GM23338 (cell line): Measurements from ENCODE around the gene MRPS34. TPM values are rescaled to one million over a fixed set of nuclear protein-coding genes. Genes with fewer than 3 reads are reported as not detected.

ENCODE experiments used
- ATAC-seq: fragments of 200-7000 bp; cut with Tn5 transposase; 3 replicates; pipeline ENCODE4 v1.9.1; 2020
- DNase-seq: peaks from one replicate; pipeline ENCODE4 v3.0.0-alpha.2; 2015; ENCODE audit warnings: low spot score
- H2AFZ ChIP-seq: fragments of 200-600 bp; sonication (generic); 2 replicates; pipeline ENCODE4 v1.8.0; 2016; ENCODE audit warnings: antibody characterized with exemption, mild to moderate bottlenecking, moderate library complexity
- H3F3A ChIP-seq: fragments of 200-600 bp; sonication (generic); replicated peaks from 2 replicates; pipeline ENCODE4 v1.8.0; 2017; ENCODE audit warnings: antibody characterized with exemption, mixed run types, low read depth
- H3K27ac ChIP-seq: fragments of 200-600 bp; sonication (generic); 2 replicates; pipeline ENCODE4 v1.6.1; 2016; ENCODE audit warnings: low read depth
- H3K27me3 ChIP-seq: fragments of 200-600 bp; sonication (generic); 2 replicates; pipeline ENCODE4 v1.8.0; 2016; ENCODE audit warnings: mild to moderate bottlenecking, mixed run types, moderate library complexity; ENCODE audit not compliant: insufficient read depth
- H3K36me3 ChIP-seq: fragments of 200-600 bp; sonication (generic); 2 replicates; pipeline ENCODE4 v1.8.0; 2016; ENCODE audit warnings: mild to moderate bottlenecking; ENCODE audit not compliant: insufficient read depth
- H3K4me1 ChIP-seq: fragments of 200-600 bp; sonication (generic); 2 replicates; pipeline ENCODE4 v1.8.0; 2016; ENCODE audit warnings: mild to moderate bottlenecking, moderate library complexity; ENCODE audit not compliant: insufficient read depth
- H3K4me2 ChIP-seq: fragments of 200-600 bp; sonication (generic); 2 replicates; pipeline ENCODE4 v1.7.1; 2017; ENCODE audit warnings: mixed run types
- H3K4me3 ChIP-seq: fragments of 200-600 bp; sonication (generic); 2 replicates; pipeline ENCODE4 v1.6.1; 2016; ENCODE audit warnings: mixed run types
- H3K79me2 ChIP-seq: fragments of 200-600 bp; sonication (generic); replicated peaks from 2 replicates; pipeline ENCODE4 v1.8.0; 2017; ENCODE audit warnings: mild to moderate bottlenecking; ENCODE audit not compliant: insufficient read depth
- H3K9me2 ChIP-seq: fragments of 200-600 bp; sonication (generic); 2 replicates; pipeline ENCODE4 v1.8.0; 2017; ENCODE audit not compliant: insufficient read depth
- H4K20me1 ChIP-seq: fragments of 200-600 bp; sonication (generic); replicated peaks from 2 replicates; pipeline ENCODE4 v1.8.0; 2017; ENCODE audit warnings: mild to moderate bottlenecking; ENCODE audit not compliant: insufficient read depth
- H3K27ac Mint-ChIP-seq: 2 replicates; pipeline ENCODE4 v1.8.0; 2020; ENCODE audit warnings: inconsistent platforms, mild to moderate bottlenecking, moderate library complexity, mixed read lengths
- H3K27me3 Mint-ChIP-seq: 3 replicates; pipeline ENCODE4 v1.8.0; 2022; ENCODE audit warnings: low read depth, mild to moderate bottlenecking, moderate library complexity, mixed read lengths, inconsistent platforms; ENCODE audit not compliant: insufficient read depth, poor library complexity
- H3K36me3 Mint-ChIP-seq: 3 replicates; pipeline ENCODE4 v1.8.0; 2021; ENCODE audit warnings: low read depth, mild to moderate bottlenecking, inconsistent platforms, moderate library complexity, mixed read lengths
- H3K4me1 Mint-ChIP-seq: 3 replicates; pipeline ENCODE4 v1.8.0; 2020; ENCODE audit warnings: mild to moderate bottlenecking, inconsistent platforms, mixed read lengths
- H3K4me3 Mint-ChIP-seq: 3 replicates; pipeline ENCODE4 v1.8.0; 2021; ENCODE audit warnings: moderate library complexity, mild to moderate bottlenecking, inconsistent platforms, mixed read lengths
- H3K9me3 Mint-ChIP-seq: 3 replicates; pipeline ENCODE4 v1.8.0; 2020; ENCODE audit warnings: moderate library complexity, mild to moderate bottlenecking, inconsistent platforms, mixed read lengths
- EZH2 ChIP-seq: fragments of 200-600 bp; sonication (generic); IDR thresholded peaks from one replicate; pipeline ENCODE4 v1.8.0; 2017; ENCODE audit warnings: antibody characterized with exemption, mild to moderate bottlenecking, low read depth; ENCODE audit not compliant: unreplicated experiment
- EZH2phosphoT487 ChIP-seq: fragments of 200-600 bp; sonication (generic); IDR thresholded peaks from one replicate; pipeline ENCODE4 v1.8.1; 2018; ENCODE audit warnings: antibody characterized with exemption; ENCODE audit not compliant: unreplicated experiment
- POLR2AphosphoS5 ChIP-seq: IDR thresholded peaks from 2 replicates; pipeline ENCODE4 v1.6.1; 2016; ENCODE audit warnings: antibody characterized with exemption, low read depth
- STAT1 ChIP-seq: IDR thresholded peaks from one replicate; pipeline ENCODE4 v1.6.1; 2016; ENCODE audit warnings: antibody characterized with exemption; ENCODE audit not compliant: unreplicated experiment
- ZNF114 ChIP-seq: fragments of 250-450 bp; sonication (Bioruptor Pico); IDR thresholded peaks from 2 replicates; pipeline ENCODE4 v1.5.0; 2020; ENCODE audit warnings: mild to moderate bottlenecking, moderate library complexity
- ZNF331 ChIP-seq: fragments of 250-450 bp; sonication (Bioruptor Pico); IDR thresholded peaks from 2 replicates; pipeline ENCODE4 v1.5.0; 2020; ENCODE audit warnings: low read depth, mild to moderate bottlenecking, moderate library complexity
- polyA plus RNA-seq: library from polyadenylated mRNA; unstranded; fragments of >200 nt; fragmentation: Nextera tagmentation; extraction: Ambion mirVana; gene quantifications from 2 replicates; pipeline ENCODE4 v1.2.1, GENCODE V29; 2016
- total RNA-seq: library from RNA; depleted of rRNA; stranded (reverse); fragments of >200 nt; shearing (Covaris generic); gene quantifications from 2 replicates; pipeline ENCODE4 v1.2.3, GENCODE V29; 2014
- TF ChIP-seq, protein P1 (sequence below), 2 experiments: fragments of 200-600 bp in 1 of 2; sonication (generic) in 1 of 2; conservative IDR thresholded peaks; 2 replicates each; pipeline versions ENCODE4 v1.5.1 to v1.6.1; 2016 to 2017; ENCODE audit warnings: antibody characterized with exemption in 2 of 2, low read depth in 2 of 2, mild to moderate bottlenecking in 2 of 2, moderate library complexity in 1 of 2
- TF ChIP-seq, protein P2 (sequence below): IDR thresholded peaks from one replicate; pipeline ENCODE4 v1.6.1; 2018; ENCODE audit warnings: antibody characterized with exemption; ENCODE audit not compliant: unreplicated experiment

MRPS34 gene
- total and polyA plus RNA-seq, 2 experiments from 2014 or later: 248 to 391 TPM

DNA sequence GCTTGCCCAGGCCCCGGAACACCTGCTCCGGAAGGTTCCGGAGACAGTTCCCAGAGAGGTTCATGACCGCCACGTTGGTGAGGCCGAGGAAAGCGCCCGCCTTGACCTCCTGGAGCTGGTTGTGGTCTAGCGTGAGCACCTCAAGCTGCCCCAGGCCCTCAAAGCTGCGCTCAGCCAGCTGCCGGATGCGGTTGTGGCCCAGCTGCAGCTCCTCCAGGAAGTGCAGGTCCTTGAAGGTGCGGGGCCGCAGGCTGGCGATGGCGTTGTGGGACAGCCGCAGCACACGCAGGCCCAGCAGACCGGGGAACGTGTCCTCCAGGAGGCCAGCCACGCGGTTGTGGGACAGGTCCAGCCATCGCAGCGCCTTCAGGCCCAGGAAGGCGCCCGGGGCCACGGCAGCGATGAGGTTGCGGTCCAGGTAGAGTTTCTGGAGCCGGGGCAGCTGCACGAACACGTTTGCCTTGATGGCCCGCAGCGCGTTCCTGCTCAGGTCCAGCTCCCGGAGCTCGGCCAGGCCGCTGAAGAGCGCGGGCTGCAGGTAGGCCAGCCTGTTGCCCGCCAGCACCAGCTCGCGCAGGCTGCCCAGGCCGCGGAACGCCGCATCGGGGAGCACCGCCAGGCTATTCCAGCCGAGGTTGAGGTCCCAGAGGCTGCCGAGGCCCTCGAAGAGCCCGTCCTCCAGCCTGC lies 18.5 kb upstream of the MRPS34 start:
- Histone ChIP-seq H3K4me3 (no peak overlapping the region), H3K4me2 (no peak overlapping the region), H2AFZ (no peak overlapping the region), H3K79me2 (peaks cover 2% of the 10 kb centered on the region; the same call in 1 of the 2 replicates), H4K20me1 (no peaks in the 10 kb centered on the region), H3F3A (no peaks in the 10 kb centered on the region), H3K36me3 (no peaks in the 10 kb centered on the region), H3K27me3 (no peaks in the 10 kb centered on the region), H3K9me2 (no peaks in the 10 kb centered on the region), H3K27ac (no peak overlapping the region), H3K4me1 (no peaks in the 10 kb centered on the region)
- peaks cover 9% of the 10 kb centered on the region; the same call in 2 of the 3 replicates for H3K36me3 Mint-ChIP-seq
- H3K27ac Mint-ChIP-seq: no peak overlapping the region
- H3K4me3 Mint-ChIP-seq: no peak overlapping the region
- no peaks in the 10 kb centered on the region for H3K4me1 Mint-ChIP-seq
- peaks cover 3% of the 10 kb centered on the region; the same call in 2 of the 3 replicates for H3K9me3 Mint-ChIP-seq
- DNase-seq (peak; percentile 28), ATAC-seq (no peak)
- TF ChIP-seq ZNF331 (CRISPR knock-in tag) (no peak), POLR2AphosphoS5 (no peak), EZH2phosphoT487 (no peak)
- TF ChIP-seq, protein P1, sequence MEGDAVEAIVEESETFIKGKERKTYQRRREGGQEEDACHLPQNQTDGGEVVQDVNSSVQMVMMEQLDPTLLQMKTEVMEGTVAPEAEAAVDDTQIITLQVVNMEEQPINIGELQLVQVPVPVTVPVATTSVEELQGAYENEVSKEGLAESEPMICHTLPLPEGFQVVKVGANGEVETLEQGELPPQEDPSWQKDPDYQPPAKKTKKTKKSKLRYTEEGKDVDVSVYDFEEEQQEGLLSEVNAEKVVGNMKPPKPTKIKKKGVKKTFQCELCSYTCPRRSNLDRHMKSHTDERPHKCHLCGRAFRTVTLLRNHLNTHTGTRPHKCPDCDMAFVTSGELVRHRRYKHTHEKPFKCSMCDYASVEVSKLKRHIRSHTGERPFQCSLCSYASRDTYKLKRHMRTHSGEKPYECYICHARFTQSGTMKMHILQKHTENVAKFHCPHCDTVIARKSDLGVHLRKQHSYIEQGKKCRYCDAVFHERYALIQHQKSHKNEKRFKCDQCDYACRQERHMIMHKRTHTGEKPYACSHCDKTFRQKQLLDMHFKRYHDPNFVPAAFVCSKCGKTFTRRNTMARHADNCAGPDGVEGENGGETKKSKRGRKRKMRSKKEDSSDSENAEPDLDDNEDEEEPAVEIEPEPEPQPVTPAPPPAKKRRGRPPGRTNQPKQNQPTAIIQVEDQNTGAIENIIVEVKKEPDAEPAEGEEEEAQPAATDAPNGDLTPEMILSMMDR (conservative IDR thresholded peaks at IDR 0.05; ENCODE audit: low read depth in 2 of 2): no peak
- H3K27me3 Mint-ChIP-seq: no peaks in the 10 kb centered on the region

DNA sequence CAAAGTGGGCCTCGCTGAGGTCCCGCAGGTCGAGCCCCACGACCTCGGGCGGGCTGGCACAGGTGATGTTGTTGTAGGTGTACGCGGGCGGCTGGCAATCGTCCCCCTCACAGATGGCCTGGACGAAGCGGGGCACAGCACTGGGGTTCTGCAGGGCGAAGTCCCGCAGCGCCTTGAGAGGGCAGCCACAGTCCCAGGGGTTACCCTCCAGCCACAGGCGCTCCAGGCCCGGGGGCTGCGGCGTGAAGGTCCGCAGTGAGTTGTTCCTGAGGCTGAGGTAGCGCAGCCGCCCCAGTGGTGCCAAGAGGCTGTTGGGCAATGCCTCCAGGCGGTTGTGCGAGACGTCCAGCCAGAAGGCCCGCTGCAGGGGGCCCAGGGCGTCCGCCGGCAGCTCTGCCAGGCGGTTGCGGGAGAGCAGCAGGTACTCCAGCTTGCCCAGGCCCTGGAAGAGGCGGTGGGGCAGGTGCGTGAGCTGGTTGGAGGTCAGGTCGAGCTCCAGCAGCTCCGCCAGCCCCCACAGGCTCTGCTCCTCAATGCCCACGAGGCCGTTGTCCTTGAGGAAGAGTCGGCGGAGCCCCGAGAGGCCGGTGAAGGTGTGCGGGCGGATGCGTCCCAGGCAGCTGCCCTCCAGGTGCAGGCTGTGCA lies 17.8 kb upstream of the MRPS34 start:
- Mint-ChIP-seq H3K36me3 (peaks cover 5% of the 10 kb centered on the region; the same call in 1 of the 3 replicates), H3K4me1 (no peaks in the 10 kb centered on the region), H3K27ac (no peak overlapping the region), H3K27me3 (peaks cover 1% of the 10 kb centered on the region), H3K4me3 (no peak overlapping the region), H3K9me3 (peaks cover 2% of the 10 kb centered on the region; the same call in 1 of the 3 replicates)
- 0 out of 2 replicates have a peak, but pooled peaks cover under 1% of the 10 kb centered on the region for H4K20me1 ChIP-seq
- H3K9me2 ChIP-seq: no peaks in the 10 kb centered on the region
- no peak overlapping the region for H3K4me2 ChIP-seq
- H3K4me3 ChIP-seq: no peak overlapping the region
- H3K36me3 ChIP-seq: no peaks in the 10 kb centered on the region
- H2AFZ ChIP-seq: no peak overlapping the region
- H3K27ac ChIP-seq: no peak overlapping the region
- no peaks in the 10 kb centered on the region for H3K27me3 ChIP-seq
- DNase-seq (no peak), ATAC-seq (no peak)
- H3F3A ChIP-seq: no peaks in the 10 kb centered on the region
- no peaks in the 10 kb centered on the region for H3K4me1 ChIP-seq
- peaks cover 8% of the 10 kb centered on the region for H3K79me2 ChIP-seq
- TF ChIP-seq POLR2AphosphoS5 (no peak), ZNF331 (CRISPR knock-in tag) (no peak), EZH2 (no peak), ZNF114 (CRISPR knock-in tag) (no peak), STAT1 (no peak), EZH2phosphoT487 (no peak)
- TF ChIP-seq, protein P2, sequence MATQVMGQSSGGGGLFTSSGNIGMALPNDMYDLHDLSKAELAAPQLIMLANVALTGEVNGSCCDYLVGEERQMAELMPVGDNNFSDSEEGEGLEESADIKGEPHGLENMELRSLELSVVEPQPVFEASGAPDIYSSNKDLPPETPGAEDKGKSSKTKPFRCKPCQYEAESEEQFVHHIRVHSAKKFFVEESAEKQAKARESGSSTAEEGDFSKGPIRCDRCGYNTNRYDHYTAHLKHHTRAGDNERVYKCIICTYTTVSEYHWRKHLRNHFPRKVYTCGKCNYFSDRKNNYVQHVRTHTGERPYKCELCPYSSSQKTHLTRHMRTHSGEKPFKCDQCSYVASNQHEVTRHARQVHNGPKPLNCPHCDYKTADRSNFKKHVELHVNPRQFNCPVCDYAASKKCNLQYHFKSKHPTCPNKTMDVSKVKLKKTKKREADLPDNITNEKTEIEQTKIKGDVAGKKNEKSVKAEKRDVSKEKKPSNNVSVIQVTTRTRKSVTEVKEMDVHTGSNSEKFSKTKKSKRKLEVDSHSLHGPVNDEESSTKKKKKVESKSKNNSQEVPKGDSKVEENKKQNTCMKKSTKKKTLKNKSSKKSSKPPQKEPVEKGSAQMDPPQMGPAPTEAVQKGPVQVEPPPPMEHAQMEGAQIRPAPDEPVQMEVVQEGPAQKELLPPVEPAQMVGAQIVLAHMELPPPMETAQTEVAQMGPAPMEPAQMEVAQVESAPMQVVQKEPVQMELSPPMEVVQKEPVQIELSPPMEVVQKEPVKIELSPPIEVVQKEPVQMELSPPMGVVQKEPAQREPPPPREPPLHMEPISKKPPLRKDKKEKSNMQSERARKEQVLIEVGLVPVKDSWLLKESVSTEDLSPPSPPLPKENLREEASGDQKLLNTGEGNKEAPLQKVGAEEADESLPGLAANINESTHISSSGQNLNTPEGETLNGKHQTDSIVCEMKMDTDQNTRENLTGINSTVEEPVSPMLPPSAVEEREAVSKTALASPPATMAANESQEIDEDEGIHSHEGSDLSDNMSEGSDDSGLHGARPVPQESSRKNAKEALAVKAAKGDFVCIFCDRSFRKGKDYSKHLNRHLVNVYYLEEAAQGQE: no peak
